Endometrial microvascular endothelial cells (primary cell): Measurements from ENCODE around the gene EIF2B5. TPM values are rescaled to one million over a fixed set of nuclear protein-coding genes. Genes with fewer than 3 reads are reported as not detected.

Experiments
- in situ Hi-C: cut with HindIII; loops from 2 replicates; pipeline ENCODE4 v1.10.0; 2017; ENCODE audit warnings: low sequenced_read_pairs, low pct_unique_long_range_greater_than_20kb; ENCODE audit errors: inconsistent ontology term
- total RNA-seq: library from RNA; depleted of rRNA; stranded (reverse); fragments of >200 nt; gene quantifications from one replicate; pipeline ENCODE4 v1.2.3, GENCODE V29; 2015; ENCODE audit errors: inconsistent ontology term

The EIF2B5 gene
- total RNA-seq, 1 donor from 2014 or later, result 45.3 TPM

DNA sequence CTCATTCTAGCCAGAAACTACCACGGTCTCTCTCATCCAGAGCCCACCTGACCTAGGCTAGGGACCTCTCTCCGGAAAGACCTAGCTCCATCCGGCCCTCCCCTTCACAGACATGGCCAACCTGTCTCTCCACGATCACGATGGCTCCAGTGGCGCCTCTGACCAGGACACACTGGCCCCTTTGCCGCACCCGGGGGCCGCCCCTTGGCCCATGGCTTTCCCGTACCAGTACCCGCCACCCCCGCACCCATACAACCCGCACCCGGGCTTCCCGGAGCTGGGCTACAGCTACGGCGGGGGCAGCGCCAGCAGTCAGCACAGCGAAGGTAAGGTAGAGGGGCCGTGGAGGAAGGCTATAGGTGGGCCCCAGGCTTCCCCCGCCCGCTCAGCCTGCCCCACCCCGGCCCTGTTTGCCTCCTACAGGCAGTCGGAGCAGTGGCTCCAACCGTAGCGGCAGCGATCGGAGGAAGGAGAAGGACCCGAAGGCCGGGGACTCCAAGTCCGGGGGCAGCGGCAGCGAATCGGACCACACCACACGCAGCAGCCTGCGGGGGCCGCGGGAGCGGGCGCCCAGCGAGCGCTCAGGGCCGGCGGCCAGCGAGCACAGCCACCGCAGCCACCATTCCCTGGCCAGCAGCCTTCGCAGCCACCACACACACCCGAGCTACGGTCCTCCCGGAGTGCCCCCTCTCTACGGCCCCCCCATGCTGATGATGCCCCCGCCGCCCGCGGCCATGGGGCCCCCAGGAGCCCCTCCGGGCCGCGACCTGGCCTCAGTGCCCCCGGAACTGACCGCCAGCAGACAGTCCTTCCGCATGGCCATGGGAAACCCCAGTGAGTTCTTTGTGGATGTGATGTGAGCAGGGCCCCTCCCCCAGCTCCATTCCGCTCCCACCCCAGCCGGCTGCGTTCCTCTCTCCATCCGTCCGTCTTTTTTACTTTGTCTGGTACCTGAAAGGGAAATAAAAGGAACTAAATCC is 35.0 kb downstream of the EIF2B5 start:
- in situ Hi-C loops, result no loop called here

DNA sequence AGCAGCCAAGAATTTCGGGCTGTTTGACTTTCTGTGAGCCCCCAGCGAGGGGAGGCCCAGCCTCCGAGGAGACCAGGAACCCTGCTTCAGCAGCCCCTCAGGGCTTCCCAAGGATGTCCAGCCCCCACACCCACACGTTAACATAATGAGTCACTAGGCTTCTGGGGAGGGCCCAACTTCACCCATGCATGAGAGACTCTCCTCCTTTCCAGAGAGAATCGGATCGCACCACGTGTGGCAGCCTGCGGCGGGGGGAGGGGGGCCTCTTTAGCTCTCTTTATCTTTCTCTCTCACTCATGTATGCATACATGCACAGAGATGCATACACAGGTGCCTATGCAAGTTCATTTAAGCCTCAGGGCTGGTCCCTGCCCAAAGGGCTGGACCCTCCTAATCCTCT is 36.4 kb downstream of the EIF2B5 start:
- in situ Hi-C loops, result no loop called here

DNA sequence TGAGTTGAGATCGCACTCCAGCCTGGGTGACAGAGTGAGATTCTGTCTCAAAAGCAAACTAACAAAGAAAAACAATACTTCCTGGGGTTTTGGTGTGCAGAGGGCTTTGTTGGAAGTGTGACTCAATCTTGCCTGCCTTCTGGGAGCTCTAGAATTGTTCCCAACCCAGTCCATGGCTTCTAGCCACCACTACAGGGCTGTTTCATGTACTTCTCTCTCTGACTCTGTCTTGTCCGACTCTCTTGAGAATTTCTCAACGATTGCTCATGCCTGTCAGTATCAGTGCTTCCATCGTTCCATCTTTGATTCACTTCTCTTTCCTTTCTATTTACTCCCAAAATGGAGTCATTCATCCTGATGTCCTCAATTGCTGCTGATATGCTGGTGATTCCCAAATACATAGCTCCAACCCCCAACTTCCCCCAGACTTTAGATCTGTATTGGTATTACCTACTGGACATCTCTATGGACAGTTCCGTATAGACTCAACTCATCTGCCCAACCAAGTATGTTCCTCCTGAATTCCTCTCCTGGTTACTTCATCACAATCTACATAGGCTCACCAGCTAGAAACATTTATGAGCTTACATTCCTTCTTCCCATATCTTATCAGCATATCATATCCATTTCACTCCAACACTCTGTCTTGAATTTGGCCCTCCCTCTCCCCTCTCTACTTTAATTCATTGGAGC is 37.7 kb downstream of the EIF2B5 start:
- in situ Hi-C loops, result no loop called here

DNA sequence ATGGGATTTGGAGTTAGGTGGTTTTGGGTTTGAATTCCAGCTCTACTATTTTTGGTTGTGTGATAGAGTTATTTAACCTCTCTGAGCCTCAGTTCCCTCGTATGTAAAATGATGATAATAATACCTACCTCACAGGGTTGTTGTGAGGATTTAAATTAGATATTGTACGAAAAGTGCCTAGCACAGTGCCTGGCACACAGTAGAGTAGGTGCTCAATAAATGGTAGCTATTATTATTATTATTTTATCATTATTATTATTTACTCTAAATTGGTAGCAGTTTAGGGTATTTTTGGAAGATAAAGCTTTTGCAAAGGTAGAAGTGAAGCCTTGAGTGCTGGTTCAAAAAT is 38.2 kb downstream of the EIF2B5 start:
- in situ Hi-C loops, result no loop called here

DNA sequence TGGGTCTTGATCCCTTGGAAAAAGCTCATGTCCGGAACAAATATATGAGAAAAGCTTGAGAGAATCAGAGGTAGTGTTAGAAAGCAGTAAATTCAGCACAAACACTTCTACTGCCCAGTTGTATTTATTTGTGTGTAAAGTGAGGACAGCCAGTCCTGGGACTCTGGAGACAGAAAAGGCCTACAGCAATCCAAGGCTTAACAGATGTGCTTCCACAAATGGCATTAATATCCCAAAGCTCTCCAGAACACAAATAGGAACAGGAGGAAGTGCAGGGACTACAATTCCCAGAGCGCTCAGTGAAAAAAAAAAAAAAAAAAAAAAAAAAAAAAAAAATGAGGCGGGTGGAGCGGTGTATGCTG is 39.1 kb downstream of the EIF2B5 start:
- in situ Hi-C loops, result no loop called here

DNA sequence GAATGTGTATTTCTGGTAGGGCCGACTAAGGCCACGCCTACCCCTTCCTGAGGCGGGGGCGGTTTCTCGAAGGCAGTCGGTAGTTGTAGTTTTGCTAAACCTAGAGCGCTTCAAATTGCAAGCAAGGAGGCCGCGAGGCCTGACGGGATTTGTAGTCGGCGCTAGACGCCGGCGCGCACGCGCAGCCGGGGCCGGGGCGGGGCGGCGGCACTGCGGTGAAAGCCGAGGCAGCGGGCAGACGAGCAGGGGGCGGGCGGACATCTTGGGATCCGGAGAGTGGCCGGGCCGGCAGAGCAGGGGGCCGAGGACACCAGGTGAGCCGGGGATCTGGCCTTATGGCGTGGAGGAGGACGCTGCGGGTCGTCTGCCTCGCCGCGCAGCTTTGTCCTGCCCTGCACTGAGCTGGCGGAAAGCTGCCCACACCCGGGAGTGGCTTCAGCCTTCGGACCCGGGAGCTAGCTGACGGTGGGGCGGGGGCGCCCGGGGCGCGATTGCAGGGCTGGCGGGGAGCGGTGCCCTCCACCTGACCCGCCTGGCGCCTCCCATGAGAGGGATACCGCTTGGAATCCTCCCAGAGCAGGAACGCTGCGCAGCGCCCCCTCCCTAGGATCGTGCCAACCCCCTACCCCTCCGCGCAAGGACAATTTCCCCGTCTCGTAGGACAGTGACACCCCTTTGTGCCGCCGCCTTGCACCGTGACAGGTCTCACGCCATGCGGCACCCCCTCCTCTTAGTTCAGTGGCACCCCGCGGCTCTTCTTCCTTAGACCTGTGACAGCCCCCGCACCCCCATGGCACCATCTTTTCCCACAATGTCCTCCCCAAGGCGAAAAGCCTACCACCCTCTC is 39.7 kb downstream of the EIF2B5 start, which contains the start of gene AP2M1:
AP2M1 (plus strand) TSS at position 210 of the 847 bp plus-strand sequence. CDS start 2,139 bp downstream, outside the sequence.
- in situ Hi-C loops, result no loop called here

DNA sequence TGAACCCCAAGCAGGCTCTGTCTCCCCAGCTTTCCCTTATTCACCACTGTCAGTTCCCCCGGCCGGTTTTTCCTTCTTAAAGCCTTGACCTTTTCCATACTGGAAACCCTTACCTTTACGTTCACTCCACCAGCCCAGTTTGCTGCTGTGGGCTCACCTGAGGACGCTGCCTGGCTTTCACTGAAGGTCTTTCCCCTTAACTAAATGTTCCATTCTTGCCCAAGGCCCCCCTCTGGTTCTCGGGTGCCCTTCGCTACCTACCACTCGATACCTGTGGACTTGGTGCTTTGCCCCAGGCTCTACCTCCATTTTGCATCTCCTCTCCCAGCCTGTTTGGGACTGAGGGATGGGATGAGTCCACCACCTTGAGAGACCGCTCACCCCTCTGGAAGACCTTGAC is 40.3 kb downstream of the EIF2B5 start:
- in situ Hi-C loops, result no loop called here

DNA sequence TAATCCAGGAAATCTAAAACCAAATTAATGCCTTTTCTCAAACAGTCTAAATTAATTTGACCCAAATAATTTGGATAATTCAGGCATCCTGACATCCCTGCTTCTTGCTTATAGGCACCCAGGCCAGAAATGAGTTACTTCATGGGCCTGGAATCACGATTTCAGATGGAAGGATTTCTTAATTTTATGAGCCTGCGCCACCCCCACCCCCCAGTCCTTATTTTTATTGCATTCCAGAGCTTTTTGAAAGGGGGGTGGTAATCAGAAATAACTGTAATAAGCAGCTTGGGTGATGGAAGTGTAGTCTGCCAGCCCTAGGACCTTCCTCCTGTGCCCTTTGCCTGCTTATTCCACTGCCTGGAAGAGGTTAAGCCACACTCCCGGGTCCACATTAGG is 40.8 kb downstream of the EIF2B5 start:
- in situ Hi-C loops, result no loop called here

DNA sequence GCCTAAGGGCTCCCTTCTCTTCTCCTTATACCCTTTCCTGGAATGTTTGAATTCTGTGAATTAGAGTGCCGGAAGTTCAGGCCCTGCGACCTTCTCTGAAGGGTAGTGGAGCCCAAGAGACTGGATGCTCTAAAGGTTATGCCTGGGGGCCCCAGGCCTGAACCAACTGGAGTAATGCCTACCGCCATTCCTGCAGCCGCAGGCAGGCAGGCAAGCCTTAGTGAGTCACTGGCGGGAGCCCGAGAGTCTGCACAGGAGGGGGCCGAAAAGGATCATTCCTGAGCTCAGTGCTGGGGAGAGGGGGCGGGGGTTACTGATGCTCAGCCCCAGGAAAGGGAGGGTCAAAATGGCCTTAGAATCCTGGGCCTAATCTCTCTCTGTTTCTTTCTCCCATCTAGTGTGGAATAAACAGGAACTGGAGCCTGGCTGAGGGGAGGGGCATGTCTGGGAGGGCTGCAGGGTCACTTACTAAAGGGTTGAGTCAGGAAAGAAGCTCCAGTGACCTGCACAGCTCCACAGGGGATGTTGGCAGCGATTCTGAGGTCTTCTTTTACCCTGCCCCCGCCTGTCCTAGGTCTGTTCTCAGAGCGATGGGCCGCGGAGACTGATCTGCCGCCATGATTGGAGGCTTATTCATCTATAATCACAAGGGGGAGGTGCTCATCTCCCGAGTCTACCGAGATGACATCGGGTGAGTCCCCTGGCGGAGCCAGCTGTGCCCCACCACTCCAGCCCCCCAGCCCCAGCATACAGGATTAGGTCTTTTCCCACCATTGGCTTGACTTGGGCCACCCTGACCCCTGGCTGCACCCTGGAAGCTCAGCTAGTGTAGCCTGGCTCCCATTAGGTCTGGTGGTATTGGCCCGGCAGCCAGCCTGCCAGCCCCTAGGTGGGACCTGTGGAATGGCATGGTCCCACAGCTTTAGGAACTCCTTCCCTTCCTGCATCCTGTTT is 41.5 kb downstream of the EIF2B5 start:
- in situ Hi-C loops, result no loop called here

DNA sequence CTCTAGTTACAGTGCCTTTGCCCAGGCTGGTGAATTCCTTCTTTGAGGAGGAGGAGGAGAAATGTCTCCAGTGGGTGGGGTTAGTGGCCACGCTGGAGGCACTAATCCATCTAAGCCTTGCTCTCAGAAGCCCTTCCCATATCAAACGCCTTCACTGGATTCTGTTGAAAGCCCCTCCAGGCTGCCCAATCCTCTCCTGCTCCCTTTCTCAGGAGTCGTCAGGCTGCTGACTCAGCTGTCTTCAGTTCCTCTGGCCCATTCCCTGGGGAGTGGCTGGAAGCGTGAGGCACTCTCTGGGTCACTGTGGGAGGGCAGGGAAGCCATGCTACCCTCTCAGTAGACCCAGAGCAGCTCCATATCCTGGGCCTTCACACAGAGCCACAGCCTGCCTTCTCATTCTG is 42.2 kb downstream of the EIF2B5 start:
- in situ Hi-C loops, result no loop called here

DNA sequence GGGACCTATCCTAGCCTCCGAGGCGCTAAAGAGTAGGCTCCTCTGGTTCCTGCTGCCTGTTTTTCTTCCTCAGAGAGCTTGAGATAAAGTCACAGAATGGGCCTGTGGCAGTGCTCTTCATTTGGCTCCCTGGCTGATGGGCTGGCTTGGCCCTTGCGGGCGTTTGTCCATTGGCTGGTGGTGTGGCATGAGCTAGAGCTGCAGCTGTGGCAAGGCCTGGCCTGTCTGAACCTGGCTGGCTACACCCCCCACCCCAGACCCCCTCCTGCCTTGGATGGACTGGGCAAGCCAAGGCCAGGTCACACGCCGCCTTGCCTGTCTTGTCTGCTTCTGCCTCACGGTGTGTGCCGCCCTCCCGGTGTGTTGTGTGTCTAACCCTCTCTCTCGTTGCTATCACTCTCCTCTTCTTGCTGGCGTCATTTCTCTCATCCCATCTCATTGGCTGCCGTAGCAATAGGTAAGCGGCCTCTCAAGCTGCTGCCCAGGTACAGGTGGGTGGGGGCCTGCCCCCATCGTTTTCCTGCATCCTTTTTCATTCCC is 42.7 kb downstream of the EIF2B5 start:
- in situ Hi-C loops, result no loop called here

DNA sequence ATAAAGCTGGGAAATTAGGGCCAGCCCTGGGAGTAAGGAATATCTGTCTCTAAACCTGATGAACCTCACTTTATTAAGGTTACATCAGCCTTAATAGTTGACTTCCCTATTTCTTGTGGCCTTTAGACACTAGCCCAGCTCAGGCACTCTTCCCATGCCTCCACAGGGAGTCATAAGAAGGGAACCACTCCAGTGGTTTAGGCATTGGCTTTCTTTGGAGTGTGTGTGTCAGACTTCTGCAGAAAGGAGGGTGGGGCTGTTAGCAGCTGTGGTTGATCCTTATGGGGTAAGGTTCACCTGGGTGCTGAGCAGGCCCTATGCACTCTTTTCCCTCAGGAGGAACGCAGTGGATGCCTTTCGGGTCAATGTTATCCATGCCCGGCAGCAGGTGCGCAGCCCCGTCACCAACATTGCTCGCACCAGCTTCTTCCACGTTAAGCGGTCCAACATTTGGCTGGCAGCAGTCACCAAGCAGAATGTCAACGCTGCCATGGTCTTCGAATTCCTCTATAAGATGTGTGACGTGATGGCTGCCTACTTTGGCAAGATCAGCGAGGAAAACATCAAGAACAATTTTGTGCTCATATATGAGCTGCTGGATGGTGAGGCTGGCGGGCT is 43.5 kb downstream of the EIF2B5 start:
- in situ Hi-C loops, result no loop called here

DNA sequence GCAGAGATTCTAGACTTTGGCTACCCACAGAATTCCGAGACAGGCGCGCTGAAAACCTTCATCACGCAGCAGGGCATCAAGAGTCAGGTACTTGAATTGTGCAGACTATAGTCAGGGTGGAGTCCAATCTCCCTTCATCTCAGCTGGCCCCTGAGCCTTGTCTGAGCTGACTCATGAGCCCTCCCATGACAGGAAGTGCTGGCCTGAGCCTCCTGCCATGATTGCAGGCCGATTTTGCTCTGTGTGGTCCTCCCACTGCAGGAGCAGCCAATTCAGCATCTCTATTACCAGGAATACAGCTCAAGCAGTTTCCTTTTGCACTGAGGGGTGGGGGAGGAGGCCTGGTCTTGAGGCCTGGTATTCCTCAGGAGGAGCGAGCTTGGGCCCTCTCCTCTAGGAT is 45.0 kb downstream of the EIF2B5 start:
- in situ Hi-C loops, result no loop called here

DNA sequence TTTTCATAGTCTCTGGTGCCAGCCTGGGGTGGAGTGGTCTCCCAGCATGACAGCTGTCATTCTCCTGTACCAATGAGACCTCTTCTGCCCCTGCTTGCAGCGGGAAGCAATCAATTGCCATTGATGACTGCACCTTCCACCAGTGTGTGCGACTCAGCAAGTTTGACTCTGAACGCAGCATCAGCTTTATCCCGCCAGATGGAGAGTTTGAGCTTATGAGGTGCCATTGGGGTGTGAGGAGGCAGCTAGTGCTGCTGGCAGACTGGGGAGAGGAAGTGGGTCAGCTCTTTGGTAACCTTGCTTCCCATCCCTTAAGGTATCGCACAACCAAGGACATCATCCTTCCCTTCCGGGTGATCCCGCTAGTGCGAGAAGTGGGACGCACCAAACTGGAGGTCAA is 46.4 kb downstream of the EIF2B5 start:
- in situ Hi-C loops, result no loop called here

DNA sequence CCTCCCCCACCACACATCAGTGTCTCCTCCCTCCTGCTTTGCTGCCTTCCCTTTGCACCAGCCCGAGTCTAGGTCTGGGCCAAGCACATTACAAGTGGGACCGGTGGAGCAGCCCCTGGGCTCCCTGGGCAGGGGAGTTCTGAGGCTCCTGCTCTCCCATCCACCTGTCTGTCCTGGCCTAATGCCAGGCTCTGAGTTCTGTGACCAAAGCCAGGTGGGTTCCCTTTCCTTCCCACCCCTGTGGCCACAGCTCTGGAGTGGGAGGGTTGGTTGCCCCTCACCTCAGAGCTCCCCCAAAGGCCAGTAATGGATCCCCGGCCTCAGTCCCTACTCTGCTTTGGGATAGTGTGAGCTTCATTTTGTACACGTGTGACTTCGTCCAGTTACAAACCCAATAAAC is 48.5 kb downstream of the EIF2B5 start:
- in situ Hi-C loops, result no loop called here

DNA sequence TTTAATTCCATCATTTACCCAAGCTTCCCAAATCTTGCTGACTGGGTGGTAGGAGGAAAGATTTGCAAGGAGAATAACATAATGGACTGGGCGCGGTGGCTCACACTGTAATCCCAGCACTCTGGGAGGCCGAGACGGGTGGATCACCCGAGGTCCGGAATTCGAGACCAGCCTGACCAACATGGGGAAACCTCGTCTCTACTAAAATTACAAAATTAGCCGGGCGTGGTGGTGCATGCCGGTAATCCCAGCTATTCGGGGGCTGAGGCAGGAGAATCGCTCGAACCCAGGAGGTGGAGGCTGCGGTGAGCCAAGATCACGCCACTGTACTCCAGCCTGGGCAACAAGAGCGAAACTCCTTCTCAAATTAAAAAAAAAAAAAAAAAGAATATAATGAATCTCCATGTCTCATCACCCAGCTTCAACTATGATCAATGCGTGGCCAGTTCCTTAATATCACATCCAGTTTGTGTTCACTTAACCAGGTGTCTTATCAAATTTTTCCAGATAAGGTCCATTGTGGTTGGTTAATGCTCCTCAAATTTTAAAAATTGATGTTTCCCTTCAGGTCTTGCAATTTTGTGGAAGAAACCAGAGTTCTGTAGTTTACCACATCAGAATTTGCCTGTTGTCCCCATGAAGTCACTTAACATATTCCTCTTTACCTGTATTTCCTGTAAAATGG is 49.5 kb downstream of the EIF2B5 start:
- in situ Hi-C loops, result no loop called here
